HepG2 (cell line): ENCODE data around the gene PROC. TPM values are rescaled to one million over a fixed set of nuclear protein-coding genes. Genes with fewer than 3 reads are reported as not detected.
A peak's percentile ranks its signal among the peaks of the same experiment; 100 is the strongest.

ENCODE experiments used
- AKAP8 ChIP-seq: sonication (generic); formaldehyde crosslinking; IDR thresholded peaks from 2 replicates; pipeline ENCODE4 v1.5.1; 2020; ENCODE audit warnings: mild to moderate bottlenecking, missing genetic modification reagents
- BCL6 ChIP-seq: IDR thresholded peaks from 2 replicates; pipeline ENCODE4 v1.6.1; 2016; ENCODE audit warnings: missing genetic modification reagents, missing compliant biosample characterization
- CEBPB ChIP-seq: IDR thresholded peaks from 2 replicates; pipeline ENCODE4 v1.6.1; 2011; ENCODE audit warnings: low read depth, low read length, improper control_type of control experiment, borderline replicate concordance
- CREM ChIP-seq, 2 experiments: sonication (generic) in 1 of 2; formaldehyde crosslinking in 1 of 2; IDR thresholded peaks; 2 replicates each; pipeline versions ENCODE4 v1.4.0 to v1.6.1; 2016 to 2020; ENCODE audit warnings: antibody characterized with exemption in 1 of 2, mild to moderate bottlenecking in 1 of 2, missing genetic modification reagents in 1 of 2
- EP300 ChIP-seq, 3 experiments: sonication (generic) in 1 of 3; formaldehyde crosslinking in 1 of 3; IDR thresholded peaks; 2 replicates each; pipeline versions ENCODE4 v1.5.1 to v1.6.1; 2011 to 2020; ENCODE audit warnings: low read depth in 2 of 3, low read length in 2 of 3, borderline replicate concordance in 1 of 3, improper control_type of control experiment in 1 of 3, mild to moderate bottlenecking in 1 of 3, missing genetic modification reagents in 1 of 3, moderate library complexity in 1 of 3
- FLYWCH1 ChIP-seq: sonication (generic); formaldehyde crosslinking; IDR thresholded peaks from 2 replicates; pipeline ENCODE4 v1.8.1; 2023; ENCODE audit warnings: mild to moderate bottlenecking, missing genetic modification reagents
- FOXC1 ChIP-seq: sonication (generic); formaldehyde crosslinking; IDR thresholded peaks from 2 replicates; pipeline ENCODE4 v1.8.0; 2022; ENCODE audit warnings: mild to moderate bottlenecking, missing genetic modification reagents, borderline replicate concordance
- KMT2B ChIP-seq: IDR thresholded peaks from 2 replicates; pipeline ENCODE4 v1.6.1; 2016; ENCODE audit warnings: missing genetic modification reagents, missing compliant biosample characterization
- MNT ChIP-seq: fragments of 450-650 bp; IDR thresholded peaks from 2 replicates; pipeline ENCODE4 v1.6.1; 2016
- PPARG ChIP-seq: conservative IDR thresholded peaks from 2 replicates; pipeline ENCODE4 v1.6.1; 2016; ENCODE audit warnings: missing biosample characterization, missing genetic modification reagents
- PRDM15 ChIP-seq: sonication (generic); formaldehyde crosslinking; IDR thresholded peaks from 2 replicates; pipeline ENCODE4 v1.4.0; 2020; ENCODE audit warnings: missing genetic modification reagents
- RFXANK ChIP-seq: IDR thresholded peaks from 2 replicates; pipeline ENCODE4 v1.6.1; 2016
- SMAD1 ChIP-seq: sonication (generic); formaldehyde crosslinking; IDR thresholded peaks from 2 replicates; pipeline ENCODE4 v1.4.0; 2020; ENCODE audit warnings: missing genetic modification reagents, low read depth, mild to moderate bottlenecking, borderline replicate concordance
- SOX13 ChIP-seq, 3 experiments: fragments of 450-650 bp in 1 of 3; sonication (generic) in 1 of 3; formaldehyde crosslinking in 1 of 3; IDR thresholded peaks in 2 of 3; conservative IDR thresholded peaks in 1 of 3; 2 replicates each; pipeline versions ENCODE4 v1.5.0 to v1.6.1; 2016 to 2020; ENCODE audit warnings: antibody characterized with exemption in 1 of 3, mild to moderate bottlenecking in 1 of 3, missing compliant biosample characterization in 1 of 3, missing genetic modification reagents in 1 of 3, moderate library complexity in 1 of 3
- SRSF1 ChIP-seq: fragments of 200-400 bp; formaldehyde crosslinking; optimal IDR thresholded peaks from 2 replicates; pipeline ENCODE3; 2017; ENCODE audit warnings: mild to moderate bottlenecking, low read depth, low read length, moderate library complexity
- TIGD3 ChIP-seq: sonication (generic); formaldehyde crosslinking; IDR thresholded peaks from 2 replicates; pipeline ENCODE4 v1.5.1; 2020; ENCODE audit warnings: mild to moderate bottlenecking, missing genetic modification reagents, borderline replicate concordance
- U2AF2 ChIP-seq: fragments of 200-400 bp; formaldehyde crosslinking; IDR thresholded peaks from 2 replicates; pipeline ENCODE4 v1.6.1; 2017; ENCODE audit warnings: low read depth, mild to moderate bottlenecking, low read length
- ZMAT3 ChIP-seq: sonication (generic); formaldehyde crosslinking; conservative IDR thresholded peaks from 2 replicates; pipeline ENCODE4 v1.7.0; 2021; ENCODE audit warnings: missing genetic modification reagents
- ZNF12 ChIP-seq: sonication (generic); formaldehyde crosslinking; IDR thresholded peaks from 2 replicates; pipeline ENCODE4 v1.5.0; 2020; ENCODE audit warnings: missing genetic modification reagents
- ZNF441 ChIP-seq: sonication (generic); formaldehyde crosslinking; IDR thresholded peaks from 2 replicates; pipeline ENCODE4 v1.7.0; 2021; ENCODE audit warnings: missing genetic modification reagents, borderline replicate concordance
- ZNF501 ChIP-seq: sonication (generic); formaldehyde crosslinking; IDR thresholded peaks from 2 replicates; pipeline ENCODE4 v1.5.1; 2020; ENCODE audit warnings: mild to moderate bottlenecking, moderate library complexity, missing genetic modification reagents
- ZNF879 ChIP-seq: sonication (generic); formaldehyde crosslinking; IDR thresholded peaks from 2 replicates; pipeline ENCODE4 v1.8.1; 2023; ENCODE audit warnings: missing genetic modification reagents
- ZSCAN30 ChIP-seq: sonication (generic); formaldehyde crosslinking; IDR thresholded peaks from 2 replicates; pipeline ENCODE4 v1.5.0; 2020; ENCODE audit warnings: mild to moderate bottlenecking, missing genetic modification reagents
- polyA plus RNA-seq, 8 experiments: library from polyadenylated mRNA; depleted of rRNA in 3 of 8; stranded (reverse) in 7 of 8; unstranded in 1 of 8; fragments of >200 nt; fragmentation: Illumina TruSeq in 4 of 8; extraction: Trizol in 4 of 8; gene quantifications; 2 replicates each; pipeline versions ENCODE4 v1.2.1 to v1.2.3, GENCODE V29; 2011 to 2016; ENCODE audit warnings: low read depth in 4 of 8, missing spikeins in 1 of 8, mixed read lengths in 1 of 8; ENCODE audit not compliant: insufficient read depth in 1 of 8
- total RNA-seq, 5 experiments: library from RNA; depleted of rRNA; stranded (reverse); fragments of >200 nt; fragmentation: Illumina TruSeq; extraction: Trizol; gene quantifications; 2 replicates each; pipeline ENCODE4 v1.2.3, GENCODE V29; 2016; ENCODE audit warnings: low read depth in 1 of 5

The PROC gene
- total and polyA plus RNA-seq, 2 of the 13 experiments (the other 11 are each of a cell fraction or from before 2014, with no cell fraction given) = 134 to 185 TPM

GRCh38 chr2:127410871-127411652 lies 7.2 kb upstream of the PROC start (continued):
- TF ChIP-seq PRDM15 (no peak), MNT (peak; percentile 24; the same call in 1 of the 2 replicates), ZMAT3 (CRISPR knock-in tag) (no peak), TIGD3 (CRISPR knock-in tag) (no peak), EP300 (IDR thresholded peaks at IDR 0.05; ENCODE audit: low read depth in 2 of 2, low read length in 2 of 2) (0 out of 4 replicates have a peak, but pooled peaks of 1 of the 2 experiments have one; percentile 48), EP300 (CRISPR knock-in tag; IDR thresholded peaks at IDR 0.05; ENCODE audit: borderline replicate concordance) (no peak), CREM (IDR thresholded peaks at IDR 0.05) (peak; percentile 45; the same call in 1 of the 2 replicates), CREM (CRISPR knock-in tag; IDR thresholded peaks at IDR 0.05) (no peak), U2AF2 (no peak), ZNF441 (no peak), ZSCAN30 (CRISPR knock-in tag) (no peak), SMAD1 (CRISPR knock-in tag) (no peak), RFXANK (CRISPR knock-in tag) (peak; percentile 98), KMT2B (CRISPR knock-in tag) (no peak), FLYWCH1 (CRISPR knock-in tag) (no peak), ZNF501 (CRISPR knock-in tag) (no peak), BCL6 (peak; percentile 30), ZNF12 (CRISPR knock-in tag) (no peak), CEBPB (no peak), PPARG (CRISPR knock-in tag) (0 out of 2 replicates have a peak, but pooled peaks have one; percentile 23), AKAP8 (CRISPR knock-in tag) (no peak), SOX13 (IDR thresholded peaks at IDR 0.05) (no peak), SOX13 (CRISPR knock-in tag; conservative IDR thresholded peaks at IDR 0.05 in 1 of 2, IDR thresholded peaks at IDR 0.05 in 1 of 2) (peak in 1 of 2 experiments; percentile 52; a peak in 1 of 4 replicates), SRSF1 (no peak), FOXC1 (no peak), ZNF879 (CRISPR knock-in tag) (no peak)
